Prostate gland (tissue), 2 donors: ENCODE data around the gene ZNF263.

ENCODE experiments used
- POLR2AphosphoS5 ChIP-seq: sonication (generic); formaldehyde crosslinking; IDR thresholded peaks from one replicate; pipeline ENCODE4 v1.6.1; 2017; ENCODE audit warnings: antibody characterized with exemption
- TF ChIP-seq, protein P1 (sequence below), 4 experiments: fragments of 200-600 bp in 2 of 4; fragments of 450-650 bp in 2 of 4; sonication (generic) in 2 of 4; IDR thresholded peaks; 1 replicate in 3 of 4; 2 replicates in 1 of 4; pipeline ENCODE4 v1.5.1; 2016 to 2019; ENCODE audit warnings: antibody characterized with exemption in 4 of 4, mild to moderate bottlenecking in 2 of 4, moderate library complexity in 2 of 4

DNA sequence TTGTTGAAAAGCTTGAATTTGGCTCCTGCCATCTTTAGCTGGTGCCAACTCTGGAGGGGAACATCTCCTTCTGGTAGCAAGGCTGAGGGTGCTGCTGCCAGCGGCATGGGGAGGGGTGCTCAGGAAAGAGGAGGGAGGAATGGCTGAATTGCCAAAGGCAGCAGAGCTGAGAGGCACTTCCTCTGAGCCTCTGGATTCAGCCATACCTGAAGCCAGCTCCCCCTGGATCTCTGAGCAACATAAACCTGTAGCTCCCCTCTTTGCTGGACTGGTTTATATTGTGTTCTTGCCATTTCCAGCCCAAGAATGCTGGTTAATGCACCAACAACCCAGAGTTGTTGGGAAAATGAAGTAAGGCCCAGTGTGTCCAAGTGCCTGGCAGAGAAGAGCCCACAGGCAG is 34.3 kb upstream of the ZNF263 start:
- TF ChIP-seq, protein P1, sequence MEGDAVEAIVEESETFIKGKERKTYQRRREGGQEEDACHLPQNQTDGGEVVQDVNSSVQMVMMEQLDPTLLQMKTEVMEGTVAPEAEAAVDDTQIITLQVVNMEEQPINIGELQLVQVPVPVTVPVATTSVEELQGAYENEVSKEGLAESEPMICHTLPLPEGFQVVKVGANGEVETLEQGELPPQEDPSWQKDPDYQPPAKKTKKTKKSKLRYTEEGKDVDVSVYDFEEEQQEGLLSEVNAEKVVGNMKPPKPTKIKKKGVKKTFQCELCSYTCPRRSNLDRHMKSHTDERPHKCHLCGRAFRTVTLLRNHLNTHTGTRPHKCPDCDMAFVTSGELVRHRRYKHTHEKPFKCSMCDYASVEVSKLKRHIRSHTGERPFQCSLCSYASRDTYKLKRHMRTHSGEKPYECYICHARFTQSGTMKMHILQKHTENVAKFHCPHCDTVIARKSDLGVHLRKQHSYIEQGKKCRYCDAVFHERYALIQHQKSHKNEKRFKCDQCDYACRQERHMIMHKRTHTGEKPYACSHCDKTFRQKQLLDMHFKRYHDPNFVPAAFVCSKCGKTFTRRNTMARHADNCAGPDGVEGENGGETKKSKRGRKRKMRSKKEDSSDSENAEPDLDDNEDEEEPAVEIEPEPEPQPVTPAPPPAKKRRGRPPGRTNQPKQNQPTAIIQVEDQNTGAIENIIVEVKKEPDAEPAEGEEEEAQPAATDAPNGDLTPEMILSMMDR (IDR thresholded peaks at IDR 0.05) = no peak
- no peak for TF ChIP-seq POLR2AphosphoS5
